H1 (cell line): Measurements from ENCODE around the gene GPX6. TPM values are rescaled to one million over a fixed set of nuclear protein-coding genes. Genes with fewer than 3 reads are reported as not detected.

Experiments used
- CTCF ChIA-PET: fragments of 300-600 bp; sonication (Branson Sonifier 250); formaldehyde crosslinking; loops from one replicate; lab custom pipeline; 2021; ENCODE audit not compliant: partially characterized antibody; lab: Charles Lee
- POLR2A ChIA-PET: fragments of 300-600 bp; sonication (Branson Sonifier 250); formaldehyde crosslinking; loops from one replicate; lab custom pipeline; 2021; ENCODE audit warnings: inconsistent platforms; ENCODE audit not compliant: partially characterized antibody; lab: Charles Lee
- DNase-seq, 2 experiments: peaks; one replicate each; pipeline versions ENCODE4 v3.0.0 to v3.0.0-alpha.2; 2010 to 2022; ENCODE audit warnings: low spot score in 2 of 2, low read depth in 1 of 2, mixed read lengths in 1 of 2
- FAIRE-seq: peaks from 2 replicates; lab custom pipeline; 2011; peaks lifted over from hg19 to GRCh38; lab: Jason Lieb, UNC
- H2AFZ ChIP-seq: 2 replicates; pipeline ENCODE4 v1.8.1; 2012; ENCODE audit warnings: low read length, inconsistent platforms
- H2AK5ac ChIP-seq: 2 replicates; pipeline ENCODE4 v1.6.1; 2013; ENCODE audit warnings: low read depth, low read length
- H2BK120ac ChIP-seq: replicated peaks from 2 replicates; pipeline ENCODE3; 2013; ENCODE audit warnings: low read depth, low read length, inconsistent platforms
- H2BK12ac ChIP-seq: 2 replicates; pipeline ENCODE4 v1.6.1; 2013; ENCODE audit warnings: low read depth, low read length
- H2BK15ac ChIP-seq: 2 replicates; pipeline ENCODE4 v1.6.1; 2013; ENCODE audit warnings: low read length
- H2BK20ac ChIP-seq: 2 replicates; pipeline ENCODE4 v1.6.1; 2013; ENCODE audit warnings: low read length
- H2BK5ac ChIP-seq: 2 replicates; pipeline ENCODE4 v1.6.1; 2013; ENCODE audit warnings: low read depth, low read length
- H3K14ac ChIP-seq: 2 replicates; pipeline ENCODE4 v1.6.1; 2013; ENCODE audit warnings: inconsistent platforms; ENCODE audit not compliant: insufficient read length
- H3K18ac ChIP-seq: 2 replicates; pipeline ENCODE4 v1.6.1; 2013; ENCODE audit warnings: low read length; ENCODE audit errors: extremely low read depth
- H3K23ac ChIP-seq: 2 replicates; pipeline ENCODE4 v1.6.1; 2013; ENCODE audit warnings: inconsistent platforms; ENCODE audit not compliant: insufficient read length
- H3K23me2 ChIP-seq: 2 replicates; pipeline ENCODE4 v1.6.1; 2013; ENCODE audit warnings: low read depth, low read length
- H3K27ac ChIP-seq: 2 replicates; pipeline ENCODE4 v1.6.1; 2011; ENCODE audit warnings: low read depth, low read length, inconsistent platforms
- H3K27me3 ChIP-seq, 4 experiments: replicated peaks in 1 of 4; 1 replicate in 1 of 4; 2 replicates in 3 of 4; pipeline versions ENCODE4 v1.6.1 to v1.8.1; 2011 to 2013; ENCODE audit warnings: low read length in 3 of 4, mild to moderate bottlenecking in 3 of 4, inconsistent platforms in 2 of 4, mixed read lengths in 2 of 4, moderate library complexity in 1 of 4; ENCODE audit not compliant: control insufficient read depth in 3 of 4, insufficient read depth in 3 of 4; ENCODE audit errors: extremely low read depth in 1 of 4
- H3K36me3 ChIP-seq, 4 experiments: 2 replicates each; pipeline versions ENCODE4 v1.6.1 to v1.8.1; 2011 to 2013; ENCODE audit warnings: mild to moderate bottlenecking in 4 of 4, low read length in 3 of 4, moderate library complexity in 2 of 4, control low read depth in 1 of 4, inconsistent platforms in 1 of 4; ENCODE audit not compliant: insufficient read depth in 4 of 4, control insufficient read depth in 2 of 4
- H3K4ac ChIP-seq: replicated peaks from 2 replicates; pipeline ENCODE3; 2013; ENCODE audit warnings: low read length, low read depth, mixed read lengths, inconsistent platforms; ENCODE audit not compliant: insufficient read length
- H3K4me1 ChIP-seq, 4 experiments: replicated peaks in 1 of 4; 1 replicate in 1 of 4; 2 replicates in 3 of 4; pipeline versions ENCODE4 v1.6.1 to v1.8.1; 2011 to 2013; ENCODE audit warnings: low read length in 3 of 4, inconsistent platforms in 2 of 4, mixed read lengths in 1 of 4; ENCODE audit not compliant: insufficient read depth in 4 of 4, control insufficient read depth in 3 of 4
- H3K4me2 ChIP-seq, 2 experiments: 2 replicates each; pipeline versions ENCODE4 v1.6.1 to v1.8.1; 2011 to 2013; ENCODE audit warnings: low read depth in 2 of 2, low read length in 2 of 2, control low read depth in 1 of 2, inconsistent platforms in 1 of 2, mild to moderate bottlenecking in 1 of 2; ENCODE audit not compliant: insufficient read depth in 1 of 2
- H3K4me3 ChIP-seq, 4 experiments: fragments of 200-600, 300-600 bp in 1 of 4; sonication (generic), shearing (Covaris generic), sonication (Bioruptor Twin) in 1 of 4; 2 replicates each; pipeline versions ENCODE4 v1.5.1 to v1.8.1; 2011 to 2016; ENCODE audit warnings: low read length in 4 of 4, low read depth in 3 of 4, control low read depth in 2 of 4, inconsistent platforms in 2 of 4, mild to moderate bottlenecking in 2 of 4, mixed read lengths in 1 of 4, moderate library complexity in 1 of 4; ENCODE audit not compliant: insufficient read depth in 2 of 4; ENCODE audit errors: extremely low read depth in 1 of 4
- H3K56ac ChIP-seq: replicated peaks from 2 replicates; pipeline ENCODE3; 2013; ENCODE audit warnings: low read depth, mild to moderate bottlenecking, mixed read lengths, low read length, inconsistent platforms; ENCODE audit not compliant: insufficient read length
- H3K79me1 ChIP-seq: 2 replicates; pipeline ENCODE4 v1.6.1; 2013; ENCODE audit warnings: low read depth, low read length, control low read depth
- H3K79me2 ChIP-seq, 2 experiments: 2 replicates each; pipeline versions ENCODE4 v1.6.1 to v1.8.1; 2012 to 2013; ENCODE audit warnings: low read length in 2 of 2, mild to moderate bottlenecking in 2 of 2, inconsistent platforms in 1 of 2; ENCODE audit not compliant: insufficient read depth in 2 of 2, control insufficient read depth in 1 of 2
- H3K9ac ChIP-seq, 4 experiments: replicated peaks in 1 of 4; 1 replicate in 1 of 4; 2 replicates in 3 of 4; pipeline versions ENCODE4 v1.6.1 to v1.8.1; 2011 to 2013; ENCODE audit warnings: low read depth in 3 of 4, low read length in 3 of 4, control low read depth in 2 of 4, mild to moderate bottlenecking in 2 of 4, moderate library complexity in 2 of 4, inconsistent platforms in 1 of 4; ENCODE audit errors: extremely low read depth in 1 of 4
- H3K9me3 ChIP-seq, 2 experiments: 2 replicates each; pipeline versions ENCODE4 v1.6.1 to v1.8.1; 2012 to 2013; ENCODE audit warnings: mild to moderate bottlenecking in 2 of 2, moderate library complexity in 2 of 2, control low read depth in 1 of 2, inconsistent platforms in 1 of 2, low read depth in 1 of 2, low read length in 1 of 2, mixed read lengths in 1 of 2; ENCODE audit not compliant: insufficient read depth in 2 of 2
- H4K20me1 ChIP-seq, 2 experiments: replicated peaks in 1 of 2; 2 replicates each; pipeline versions ENCODE3 to v1.8.1; 2011 to 2013; ENCODE audit warnings: inconsistent platforms in 2 of 2, low read length in 2 of 2, mild to moderate bottlenecking in 1 of 2; ENCODE audit not compliant: insufficient read depth in 2 of 2, control insufficient read depth in 1 of 2
- H4K5ac ChIP-seq: 2 replicates; pipeline ENCODE4 v1.6.1; 2013; ENCODE audit warnings: low read length, low read depth, mixed read lengths, inconsistent platforms; ENCODE audit not compliant: insufficient read length
- H4K8ac ChIP-seq: 2 replicates; pipeline ENCODE4 v1.8.0; 2013; ENCODE audit warnings: mild to moderate bottlenecking, moderate library complexity, low read length, inconsistent platforms; ENCODE audit not compliant: insufficient read depth; ENCODE audit errors: extremely low read depth
- H4K91ac ChIP-seq: replicated peaks from 2 replicates; pipeline ENCODE3; 2013; ENCODE audit warnings: low read length, mixed read lengths, inconsistent platforms; ENCODE audit not compliant: insufficient read length
- CBX8 ChIP-seq: fragments of 300-800, 300-1000 bp; sonication (generic); IDR thresholded peaks from 2 replicates; pipeline ENCODE4 v1.7.1; 2016; ENCODE audit warnings: low read depth, low read length, borderline replicate concordance
- POLR2AphosphoS5 ChIP-seq: IDR thresholded peaks from 2 replicates; pipeline ENCODE4 v1.6.1; 2011; ENCODE audit warnings: low read depth, low read length
- SP1 ChIP-seq: IDR thresholded peaks from 2 replicates; pipeline ENCODE4 v1.6.1; 2011; ENCODE audit warnings: low read depth, low read length
- SUZ12 ChIP-seq: fragments of 200-600 bp; sonication (generic); IDR thresholded peaks from 2 replicates; pipeline ENCODE4 v1.6.1; 2012; ENCODE audit warnings: mild to moderate bottlenecking, inconsistent platforms, low read length, moderate library complexity, mixed read lengths
- WGBS, 2 experiments: shearing (Covaris generic) in 1 of 2; methylation state at CpG; one replicate each; pipeline versions ENCODE4 v1.1.6 to v1.1.7; 2013 to 2015; ENCODE audit warnings: low lambda C conversion rate in 2 of 2, mixed read lengths in 2 of 2, inconsistent platforms in 1 of 2, low coverage in 1 of 2, missing lambda C conversion rate in 1 of 2; ENCODE audit not compliant: insufficient replicate concordance in 2 of 2, insufficient coverage in 1 of 2, insufficient read length in 1 of 2; ENCODE audit errors: extremely low coverage in 1 of 2, missing lambda C conversion rate in 1 of 2; 5-methylcytosine and 5-hydroxymethylcytosine counted together
- polyA plus RNA-seq, 7 experiments: library from polyadenylated mRNA; depleted of rRNA in 3 of 7; stranded (reverse) in 5 of 7; unstranded in 2 of 7; fragments of >200 nt in 5 of 7; fragments of 200-250 nt in 2 of 7; gene quantifications; 1 replicate in 5 of 7; 2 replicates in 1 of 7; 4 replicates in 1 of 7; pipeline versions ENCODE4 v1.2.1 to v1.2.3, GENCODE V29; 2011 to 2013; ENCODE audit warnings: missing spikeins in 2 of 7, mixed read lengths in 2 of 7
- total RNA-seq: library from RNA; stranded (reverse); fragmentation: NEBNext Ultra II Directional; extraction: Animal tissue kit (Norgen Biotek cat#: 25700); gene quantifications from 2 replicates; pipeline ENCODE4 v1.2.1, GENCODE V29; 2021

The GPX6 gene
- total and polyA plus RNA-seq, 2 of the 8 experiments (the other 6 are each of a cell fraction or from before 2014, with no cell fraction given), result not detected

- no peak overlapping the region for H3K27ac ChIP-seq
- peaks cover 0 to 3% (median 0%) of the 10 kb centered on the region in 4 experiments; a peak in 2 of 7 replicates for H3K4me1 ChIP-seq
- H3K79me1 ChIP-seq, result no peaks in the 10 kb centered on the region
- no peak overlapping the region for H4K5ac ChIP-seq
- no peak overlapping the region for H3K18ac ChIP-seq
- H2BK15ac ChIP-seq, result no peak overlapping the region
- no peak overlapping the region for H2AK5ac ChIP-seq
- H3K27me3 ChIP-seq, result no peaks in the 10 kb centered on the region; a peak in 2 of 7 replicates
- no peak overlapping the region for H2BK12ac ChIP-seq
- H3K9ac ChIP-seq, result no peak overlapping the region
- H3K4me2 ChIP-seq, result no peak overlapping the region
- no peak overlapping the region for H4K8ac ChIP-seq
- H3K79me2 ChIP-seq, result no peaks in the 10 kb centered on the region
- H3K56ac ChIP-seq, result no peak overlapping the region
- H3K23ac ChIP-seq, result no peak overlapping the region
- POLR2A ChIA-PET, result interaction anchor here (1.3 kb wide), 1 partner anchor 10 kb away, joined by 3 read pairs; no protein-coding TSS in a partner anchor
- no peak overlapping the region for H3K14ac ChIP-seq
- WGBS, 2 experiments, result 89% methylated on average over 2 of the region's 2 CpGs; no CpG with 5 or more reads in 1 of the 2 experiments
- H3K4ac ChIP-seq, result no peak overlapping the region
- H2BK20ac ChIP-seq, result no peak overlapping the region
- no peak overlapping the region for H2AFZ ChIP-seq
- no peak overlapping the region for H2BK5ac ChIP-seq
- FAIRE-seq, result no peak
- H4K91ac ChIP-seq, result no peak overlapping the region
- no peak for TF ChIP-seq SP1
- TF ChIP-seq SUZ12, result no peak
- no peak for TF ChIP-seq CBX8
- no peak for TF ChIP-seq POLR2AphosphoS5
- TF ChIP-seq, all 59 proteins: peak for 0
- CTCF ChIA-PET, result interaction anchor here (0.9 to 3.4 kb wide), 4 partner anchors 10 to 161 kb away, joined by 3 to 17 read pairs (median 4); no protein-coding TSS in a partner anchor
- no peak overlapping the region for H2BK120ac ChIP-seq
- no peaks in the 10 kb centered on the region for H3K36me3 ChIP-seq
- no peak for DNase-seq
- H4K20me1 ChIP-seq, result no peaks in the 10 kb centered on the region
- H3K9me3 ChIP-seq, result no peaks in the 10 kb centered on the region
- H3K4me3 ChIP-seq, result no peak overlapping the region
- H3K23me2 ChIP-seq, result no peaks in the 10 kb centered on the region; the same call in 1 of the 2 replicates
Observed at GRCh38 chr6:28517964-28518363, 2.4 kb upstream of the GPX6 start.
